HG03175 (cell line): Measurements from ENCODE around the gene HIC2.
"Not testable (repeated sequence)": the region's sequence is repeated elsewhere in the genome, so short reads cannot be mapped to it uniquely, and the experiment has no call there.

ENCODE experiments used
- ATAC-seq: cut with Tn5 transposase; IDR thresholded peaks from one replicate; pipeline ENCODE4 v1.9.1; 2021; ENCODE audit warnings: mild to moderate bottlenecking, moderate library complexity; ENCODE audit not compliant: unreplicated experiment

Gene HIC2

DNA sequence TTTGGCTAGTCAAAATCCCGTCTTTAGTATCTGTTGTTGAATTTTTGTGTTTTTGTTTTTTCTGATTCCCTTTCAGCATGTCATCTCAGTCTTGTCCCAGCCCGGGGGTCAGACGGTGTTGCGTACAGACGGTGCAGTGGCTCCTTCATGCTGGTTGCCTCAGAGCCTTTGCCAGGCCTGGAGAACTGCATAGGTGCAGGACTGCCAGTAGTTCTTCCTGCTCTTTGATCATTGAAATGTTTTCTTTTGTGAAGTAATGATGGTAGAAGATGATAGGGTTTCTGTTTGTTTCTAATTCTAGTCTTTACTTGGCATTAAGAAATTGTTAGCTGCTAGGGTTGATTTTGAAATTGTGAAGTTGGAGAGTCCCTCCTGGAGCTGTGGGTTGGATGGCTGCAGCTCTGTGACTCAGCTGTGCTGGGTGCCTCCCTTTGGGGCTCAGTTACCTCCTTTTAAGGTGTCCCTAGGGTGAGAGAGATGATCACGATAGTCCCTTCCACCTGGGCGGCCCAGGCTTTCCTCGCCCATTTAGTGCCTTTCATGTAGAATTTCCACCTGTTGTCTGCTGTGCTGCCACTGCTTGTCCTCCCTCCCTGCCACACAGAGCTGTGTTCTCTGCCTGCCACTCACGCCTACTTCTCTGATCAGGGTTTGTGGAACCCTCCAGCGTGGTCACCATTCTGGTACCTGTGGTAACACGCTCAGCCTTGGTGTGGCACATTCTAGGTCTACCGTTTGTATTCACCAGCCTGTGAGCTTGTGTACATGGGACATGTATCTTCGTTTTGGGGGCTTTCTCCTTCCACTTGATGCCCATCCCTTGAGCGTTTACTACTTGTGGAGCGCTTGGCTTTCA lies 17.4 kb downstream of the HIC2 start:
- not testable (repeated sequence) for ATAC-seq

DNA sequence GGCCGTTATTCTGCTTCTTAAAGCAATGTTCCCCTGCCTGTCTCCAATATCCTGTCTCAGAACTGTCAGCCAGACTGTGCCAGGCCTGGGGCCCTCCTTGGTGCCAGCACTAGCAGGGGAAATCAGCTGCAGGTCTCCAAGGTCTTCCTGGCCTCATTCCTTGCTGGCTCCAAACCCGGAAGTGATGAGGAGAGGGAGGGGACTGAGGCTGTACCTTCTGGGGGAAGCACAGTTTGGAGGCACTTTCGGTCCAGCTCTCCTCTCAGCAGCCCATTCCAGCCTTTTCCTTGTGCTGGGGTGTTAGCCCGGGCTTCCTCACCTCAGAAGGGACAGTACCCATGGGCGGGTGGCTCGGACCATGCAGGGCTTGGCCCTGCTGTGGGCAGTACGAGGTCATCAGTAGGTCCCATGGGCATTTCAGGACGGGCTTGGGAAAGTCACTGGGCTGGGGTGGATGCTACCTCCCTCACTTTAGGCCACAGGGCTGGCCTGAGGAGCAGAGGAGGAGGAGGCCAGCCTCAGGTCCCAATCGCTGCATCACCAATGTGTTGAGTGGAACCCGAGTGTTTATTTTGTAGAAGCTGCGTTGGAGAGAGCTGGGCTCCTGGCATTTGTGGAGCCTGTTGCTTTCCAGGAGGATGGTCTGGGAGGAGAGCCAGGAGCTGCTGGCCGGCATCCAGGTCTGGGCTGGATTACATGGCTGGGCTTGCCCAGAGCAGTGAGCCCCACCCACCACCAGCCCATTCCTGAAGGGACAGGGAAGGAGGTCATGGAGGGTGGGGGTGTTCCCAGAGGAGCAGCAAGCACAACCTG lies 19.0 kb downstream of the HIC2 start:
- not testable (repeated sequence) for ATAC-seq

DNA sequence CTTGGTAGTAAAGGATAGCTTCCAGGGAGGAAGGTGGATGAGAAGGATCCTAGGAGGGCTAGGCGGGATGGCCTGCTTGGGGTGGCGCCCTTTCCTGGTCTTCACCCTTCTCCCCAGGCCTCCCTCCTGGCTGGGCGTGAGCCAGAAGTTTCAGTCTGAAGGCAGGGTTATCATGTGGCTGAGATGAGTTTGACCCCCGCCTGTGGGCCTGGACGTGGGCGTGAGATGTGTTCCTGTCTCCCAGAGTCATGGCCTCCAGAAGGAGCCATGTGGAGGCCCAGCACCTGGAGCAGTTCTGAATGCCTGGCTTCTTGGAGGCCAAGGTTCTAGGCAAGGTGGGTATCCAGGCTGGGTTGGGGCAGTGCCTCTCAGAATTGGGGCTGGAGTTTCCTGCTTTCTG lies 20.8 kb downstream of the HIC2 start:
- ATAC-seq: not testable (repeated sequence)

DNA sequence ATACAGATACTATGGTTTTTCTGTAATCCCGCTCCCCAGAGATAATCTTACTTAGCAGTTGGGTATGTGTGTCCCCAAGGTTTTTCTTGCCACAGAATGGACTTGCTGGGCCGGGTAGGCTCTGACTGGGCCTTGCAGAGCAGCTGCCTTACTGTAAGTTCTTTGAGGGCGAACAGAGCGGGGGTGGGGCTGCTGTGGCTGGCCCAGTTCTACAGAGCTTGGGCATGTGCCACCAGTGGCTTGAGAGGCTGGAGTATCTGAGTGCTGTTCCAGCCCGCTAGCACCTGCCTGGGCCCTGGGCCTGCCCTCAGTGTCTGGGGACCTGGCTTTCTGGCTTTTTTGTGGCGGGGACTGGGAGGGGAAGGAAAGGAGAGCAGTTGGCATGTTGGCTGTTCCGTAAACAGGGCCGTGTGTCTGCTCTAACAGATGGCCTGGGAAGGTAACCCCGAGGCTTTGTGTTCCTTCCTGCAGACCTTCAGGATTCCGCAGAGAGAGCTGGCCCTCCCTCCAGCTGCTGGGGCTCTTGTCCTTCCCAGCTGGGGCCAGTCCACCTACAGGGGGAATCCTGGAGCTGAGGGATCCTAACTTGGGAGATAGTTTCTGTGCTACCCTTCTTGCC lies 23.0 kb downstream of the HIC2 start:
- ATAC-seq: not testable (repeated sequence)

DNA sequence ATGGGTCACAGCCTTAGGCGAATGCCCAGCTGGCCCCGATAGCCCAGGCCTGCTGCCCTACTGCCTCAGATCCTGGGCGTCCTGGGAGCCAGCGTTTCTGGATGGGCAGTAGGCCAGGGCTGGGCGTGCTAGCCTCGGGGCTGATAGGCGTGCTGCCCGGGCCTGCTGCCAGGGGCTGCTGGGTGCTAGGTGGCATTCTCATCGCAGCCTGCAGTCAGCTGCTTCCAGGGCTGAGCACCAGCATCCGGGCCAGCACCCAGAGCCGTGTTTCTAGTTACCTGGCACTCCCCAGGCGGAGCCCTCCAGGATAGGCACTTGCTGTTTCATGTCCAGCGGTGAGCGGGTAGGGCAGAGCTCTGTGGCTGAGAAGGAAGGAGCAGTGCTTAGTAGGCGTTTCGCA lies 23.5 kb downstream of the HIC2 start:
- ATAC-seq: not testable (repeated sequence)

DNA sequence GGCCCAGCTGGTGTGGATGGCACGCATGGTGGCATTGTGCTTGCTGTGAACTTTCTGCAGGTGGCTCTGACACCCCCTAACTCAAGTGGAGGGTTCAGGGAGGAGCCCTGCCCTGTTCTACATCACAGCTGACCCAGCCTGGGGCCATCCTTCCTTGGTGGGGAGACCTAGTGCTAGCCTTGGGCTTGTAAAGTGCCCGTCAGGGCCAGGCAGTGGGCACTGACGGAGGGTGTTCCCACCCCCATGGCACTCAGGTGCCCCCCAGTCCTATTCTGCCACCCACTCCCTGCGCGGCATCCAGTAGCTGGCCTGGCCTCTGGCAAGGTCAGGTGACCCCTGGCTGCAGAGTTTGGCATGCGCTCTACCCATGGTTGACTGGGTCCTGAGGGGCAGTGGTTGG lies 24.0 kb downstream of the HIC2 start:
- not testable (repeated sequence) for ATAC-seq

DNA sequence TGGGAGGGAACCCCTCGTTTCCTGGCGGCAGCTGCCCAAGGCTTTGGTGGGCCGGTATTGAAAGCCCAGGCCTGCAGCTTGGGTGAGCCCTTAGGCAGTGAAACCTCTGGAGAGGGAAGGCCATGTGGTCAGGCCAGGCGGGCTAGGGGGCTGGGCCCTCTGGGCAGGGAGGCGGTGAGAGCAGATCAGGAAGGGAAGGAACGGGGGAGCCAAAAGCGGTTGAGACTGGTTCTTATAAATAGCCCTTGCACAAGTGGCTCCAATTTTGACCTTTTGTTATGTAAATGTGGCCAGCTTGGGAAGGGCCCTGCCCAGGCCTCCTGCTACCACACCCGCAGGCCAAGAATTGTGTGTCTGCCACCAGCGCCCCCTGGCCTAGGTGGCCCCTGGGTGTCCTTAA lies 25.0 kb downstream of the HIC2 start:
- not testable (repeated sequence) for ATAC-seq

DNA sequence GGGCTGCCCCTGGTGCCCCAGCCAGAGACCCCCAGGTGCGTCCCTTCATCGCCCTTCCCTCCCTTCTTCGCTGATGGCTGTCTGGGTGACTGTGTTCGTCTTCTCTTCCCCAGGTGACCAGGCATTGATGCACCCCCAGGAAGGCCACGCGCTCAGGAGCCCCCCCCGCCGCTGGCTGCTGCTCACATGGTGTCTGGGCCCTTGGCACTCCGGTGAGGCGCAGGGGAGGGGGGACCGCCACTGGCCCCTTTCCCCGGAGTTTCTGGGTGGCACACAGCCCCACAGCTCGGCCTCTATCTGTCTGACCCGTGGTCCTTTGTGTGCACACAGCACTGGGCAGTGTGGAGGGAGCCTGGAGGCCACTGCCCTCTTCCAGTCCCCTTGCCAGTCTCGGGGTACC lies 25.5 kb downstream of the HIC2 start:
- not testable (repeated sequence) for ATAC-seq

DNA sequence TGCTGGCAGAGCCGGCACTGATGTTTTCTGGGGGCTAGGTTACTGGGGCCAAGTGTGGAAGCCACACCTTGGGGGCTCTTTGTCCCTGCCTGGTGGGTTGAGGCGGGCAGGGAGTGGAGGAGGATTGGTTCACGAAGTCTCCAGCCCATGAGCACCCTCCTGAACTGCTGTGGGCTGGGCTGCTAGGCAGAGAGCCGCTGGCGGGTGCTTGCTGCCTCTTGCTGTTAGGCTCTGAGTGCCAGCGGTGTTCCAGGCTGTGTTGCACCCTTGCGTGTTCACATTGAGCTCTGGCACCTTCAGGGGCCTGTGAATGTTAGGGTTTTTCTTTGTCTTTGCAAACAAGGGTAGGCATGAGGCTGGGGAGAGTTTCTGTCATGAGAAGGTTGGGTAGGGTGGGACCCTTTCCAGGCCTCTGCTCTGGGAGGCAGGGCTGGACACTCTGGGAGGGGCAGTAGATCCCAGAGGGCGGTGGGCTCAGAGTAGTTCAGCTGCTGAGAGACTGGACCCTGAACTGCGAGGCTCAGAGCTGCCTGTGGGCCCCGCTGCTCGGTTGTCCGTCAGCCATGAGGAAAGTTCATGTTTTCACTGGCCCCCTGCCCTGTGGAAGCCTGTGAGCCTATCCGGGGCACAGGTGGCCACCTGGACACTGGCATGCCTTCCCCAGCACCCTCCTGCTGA lies 26.0 kb downstream of the HIC2 start:
- no peak for ATAC-seq

DNA sequence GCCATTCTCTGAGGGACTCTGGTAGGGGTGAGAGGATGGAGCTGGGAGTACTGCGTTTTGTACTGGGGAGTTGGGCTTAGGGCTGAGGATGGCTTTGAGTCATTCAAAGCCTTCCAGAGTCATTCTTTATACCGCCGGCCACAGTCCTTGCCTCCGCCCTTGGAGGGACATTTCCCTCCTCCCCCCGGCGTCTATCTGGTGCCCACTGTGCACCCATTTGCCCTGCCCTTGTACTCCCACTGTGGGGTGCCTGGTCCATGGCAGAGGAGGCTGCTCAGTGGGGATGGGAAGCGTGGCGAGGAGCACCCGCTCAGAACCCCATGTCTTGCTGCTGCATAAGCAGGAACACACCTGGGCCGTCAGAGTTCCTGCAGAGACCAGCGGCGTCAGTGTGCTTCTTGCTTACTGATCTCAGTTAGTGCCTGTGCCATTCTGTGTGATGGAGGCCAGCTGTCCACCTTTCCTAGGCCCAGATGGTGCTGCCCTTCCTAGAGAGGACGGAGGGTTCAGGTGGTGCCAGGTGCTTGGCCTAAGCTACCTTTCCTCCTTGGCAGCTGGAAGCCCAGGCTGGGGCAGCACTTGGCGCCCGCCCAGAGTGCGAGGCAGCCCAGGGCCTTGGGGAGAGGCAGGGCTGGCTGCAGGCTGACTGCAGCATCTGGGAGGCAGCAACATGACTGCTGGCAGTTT lies 26.7 kb downstream of the HIC2 start:
- no peak for ATAC-seq

DNA sequence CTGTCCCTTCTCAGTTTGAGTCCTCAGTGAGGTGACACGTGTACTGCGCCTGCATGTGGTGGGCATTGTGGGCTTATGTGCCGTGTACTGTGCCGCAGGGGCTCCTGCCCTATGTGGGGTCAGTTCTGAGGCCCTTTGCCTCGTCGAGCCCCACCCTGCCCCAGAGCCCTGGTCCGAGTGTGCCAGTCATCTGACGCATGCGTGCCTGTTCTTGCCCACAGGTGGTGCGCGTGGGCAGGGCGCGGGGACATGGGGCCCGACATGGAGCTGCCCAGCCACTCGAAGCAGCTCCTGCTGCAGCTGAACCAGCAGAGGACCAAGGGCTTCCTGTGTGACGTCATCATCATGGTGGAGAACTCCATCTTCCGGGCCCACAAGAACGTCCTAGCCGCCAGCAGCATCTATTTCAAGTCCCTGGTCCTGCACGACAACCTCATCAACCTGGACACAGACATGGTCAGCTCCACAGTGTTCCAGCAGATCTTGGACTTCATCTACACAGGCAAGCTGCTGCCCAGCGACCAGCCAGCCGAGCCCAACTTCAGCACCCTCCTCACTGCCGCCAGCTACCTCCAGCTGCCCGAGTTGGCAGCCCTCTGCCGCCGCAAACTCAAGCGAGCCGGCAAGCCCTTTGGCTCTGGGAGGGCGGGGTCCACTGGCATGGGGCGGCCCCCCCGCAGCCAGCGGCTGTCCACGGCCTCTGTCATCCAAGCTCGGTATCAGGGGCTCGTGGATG lies 27.7 kb downstream of the HIC2 start:
- no peak for ATAC-seq

DNA sequence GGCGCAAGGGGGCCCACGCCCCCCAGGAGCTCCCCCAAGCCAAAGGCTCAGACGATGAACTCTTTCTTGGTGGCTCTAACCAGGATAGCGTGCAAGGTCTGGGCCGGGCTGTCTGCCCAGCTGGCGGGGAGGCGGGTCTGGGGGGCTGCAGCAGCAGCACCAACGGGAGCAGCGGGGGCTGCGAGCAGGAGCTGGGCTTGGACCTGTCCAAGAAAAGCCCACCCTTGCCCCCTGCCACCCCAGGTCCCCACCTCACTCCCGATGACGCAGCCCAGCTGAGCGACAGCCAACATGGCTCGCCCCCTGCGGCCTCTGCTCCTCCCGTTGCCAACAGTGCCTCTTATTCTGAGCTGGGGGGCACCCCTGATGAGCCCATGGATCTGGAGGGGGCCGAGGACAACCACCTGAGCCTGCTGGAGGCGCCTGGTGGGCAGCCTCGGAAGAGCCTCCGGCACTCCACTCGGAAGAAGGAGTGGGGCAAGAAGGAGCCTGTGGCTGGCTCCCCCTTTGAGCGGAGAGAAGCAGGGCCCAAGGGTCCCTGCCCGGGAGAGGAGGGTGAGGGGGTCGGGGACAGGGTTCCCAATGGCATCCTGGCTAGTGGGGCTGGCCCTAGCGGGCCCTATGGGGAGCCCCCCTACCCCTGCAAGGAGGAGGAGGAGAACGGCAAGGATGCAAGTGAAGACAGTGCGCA lies 28.4 kb downstream of the HIC2 start:
- ATAC-seq: no peak

DNA sequence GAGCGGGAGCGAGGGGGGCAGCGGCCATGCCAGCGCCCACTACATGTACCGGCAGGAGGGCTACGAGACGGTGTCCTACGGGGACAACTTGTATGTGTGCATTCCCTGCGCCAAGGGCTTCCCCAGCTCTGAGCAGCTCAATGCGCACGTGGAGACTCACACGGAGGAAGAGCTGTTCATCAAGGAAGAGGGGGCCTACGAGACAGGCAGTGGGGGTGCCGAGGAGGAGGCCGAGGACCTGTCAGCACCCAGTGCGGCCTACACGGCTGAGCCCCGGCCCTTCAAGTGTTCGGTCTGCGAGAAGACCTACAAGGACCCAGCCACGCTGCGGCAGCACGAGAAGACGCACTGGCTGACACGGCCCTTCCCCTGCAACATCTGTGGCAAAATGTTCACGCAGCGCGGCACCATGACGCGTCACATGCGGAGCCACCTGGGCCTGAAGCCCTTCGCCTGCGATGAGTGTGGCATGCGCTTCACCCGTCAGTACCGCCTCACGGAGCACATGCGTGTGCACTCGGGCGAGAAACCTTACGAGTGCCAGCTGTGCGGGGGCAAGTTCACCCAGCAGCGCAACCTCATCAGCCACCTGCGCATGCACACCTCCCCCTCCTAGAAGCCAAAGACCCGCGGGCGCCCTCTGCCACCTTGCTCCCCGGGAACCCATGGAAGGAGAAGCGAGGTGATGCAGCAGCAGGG lies 29.1 kb downstream of the HIC2 start:
- ATAC-seq: no peak

DNA sequence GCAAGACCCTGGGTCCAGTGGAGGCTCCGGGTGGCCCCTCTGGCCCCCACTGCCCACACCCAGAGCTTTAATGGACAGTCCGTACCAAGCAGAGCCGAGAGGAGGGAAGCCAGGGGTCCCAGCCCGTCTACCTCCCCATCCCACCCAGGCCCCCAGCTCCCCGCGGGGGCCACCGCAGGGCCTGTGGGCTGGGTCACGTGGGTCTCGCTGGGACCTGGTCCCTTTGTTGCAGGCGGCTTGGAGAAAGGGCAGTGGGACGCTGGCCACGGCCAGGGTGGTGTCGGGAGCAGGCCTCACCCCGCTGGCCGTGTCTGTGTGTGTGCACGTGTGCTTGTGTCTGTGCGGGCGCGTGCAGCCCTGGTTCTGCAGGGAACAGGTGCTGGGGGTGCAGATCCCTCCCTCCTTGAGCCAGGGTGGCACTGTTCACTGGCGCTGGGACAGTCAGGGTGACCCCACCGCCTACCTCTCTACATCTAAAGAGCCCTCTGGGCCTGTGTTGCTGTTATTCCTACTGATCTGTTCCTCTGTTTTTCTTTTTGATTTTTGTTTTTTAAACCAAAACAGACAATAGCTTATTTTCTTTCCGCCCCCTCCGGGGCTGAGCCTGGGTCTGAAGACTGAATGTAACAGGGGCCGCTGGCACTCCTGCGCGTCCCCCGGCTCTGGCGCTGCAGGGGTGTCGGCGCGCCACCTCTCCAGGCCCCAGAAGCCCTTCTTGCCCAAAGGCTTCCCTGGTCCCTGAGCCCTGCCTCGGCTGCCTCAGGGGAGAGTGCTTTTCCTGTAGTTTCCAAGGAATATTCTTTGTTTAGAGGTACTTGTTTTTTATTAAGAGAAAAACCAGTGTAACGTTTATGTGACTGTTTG lies 29.9 kb downstream of the HIC2 start:
- ATAC-seq: no peak

DNA sequence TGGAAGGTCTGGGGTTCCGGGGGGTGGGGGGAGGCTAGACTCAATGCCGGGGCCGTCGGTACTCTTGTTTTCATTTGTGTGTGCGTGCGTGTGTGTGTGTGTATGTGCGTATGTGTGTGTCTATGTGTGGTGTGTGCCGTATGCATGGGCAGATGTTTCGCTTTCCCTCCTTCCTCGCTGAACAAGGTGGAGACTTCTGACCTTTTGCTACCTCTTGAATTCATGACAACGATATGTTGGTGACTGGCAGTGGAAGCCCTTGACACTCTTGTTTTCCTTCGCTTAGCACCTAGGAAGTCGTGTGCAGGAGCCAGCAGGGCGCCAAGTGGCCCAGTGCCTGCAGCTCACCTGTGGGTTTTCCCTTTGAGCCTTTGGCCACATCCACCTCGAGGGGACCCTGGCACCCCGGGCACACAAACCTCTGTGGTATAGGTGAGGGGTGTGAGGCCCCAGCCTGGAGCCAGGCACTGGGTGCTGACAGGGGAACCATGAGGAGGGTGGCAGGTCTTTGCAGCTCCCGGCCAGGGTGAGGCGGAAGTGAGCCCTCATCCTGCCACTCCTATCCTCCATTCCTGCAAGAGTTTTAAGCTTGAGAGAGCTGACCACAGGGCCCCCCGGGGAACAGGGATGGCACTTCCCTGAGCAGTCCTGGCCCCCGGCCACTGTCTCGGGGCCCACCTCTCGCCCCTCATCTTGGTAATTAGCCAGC lies 30.7 kb downstream of the HIC2 start:
- no peak for ATAC-seq

DNA sequence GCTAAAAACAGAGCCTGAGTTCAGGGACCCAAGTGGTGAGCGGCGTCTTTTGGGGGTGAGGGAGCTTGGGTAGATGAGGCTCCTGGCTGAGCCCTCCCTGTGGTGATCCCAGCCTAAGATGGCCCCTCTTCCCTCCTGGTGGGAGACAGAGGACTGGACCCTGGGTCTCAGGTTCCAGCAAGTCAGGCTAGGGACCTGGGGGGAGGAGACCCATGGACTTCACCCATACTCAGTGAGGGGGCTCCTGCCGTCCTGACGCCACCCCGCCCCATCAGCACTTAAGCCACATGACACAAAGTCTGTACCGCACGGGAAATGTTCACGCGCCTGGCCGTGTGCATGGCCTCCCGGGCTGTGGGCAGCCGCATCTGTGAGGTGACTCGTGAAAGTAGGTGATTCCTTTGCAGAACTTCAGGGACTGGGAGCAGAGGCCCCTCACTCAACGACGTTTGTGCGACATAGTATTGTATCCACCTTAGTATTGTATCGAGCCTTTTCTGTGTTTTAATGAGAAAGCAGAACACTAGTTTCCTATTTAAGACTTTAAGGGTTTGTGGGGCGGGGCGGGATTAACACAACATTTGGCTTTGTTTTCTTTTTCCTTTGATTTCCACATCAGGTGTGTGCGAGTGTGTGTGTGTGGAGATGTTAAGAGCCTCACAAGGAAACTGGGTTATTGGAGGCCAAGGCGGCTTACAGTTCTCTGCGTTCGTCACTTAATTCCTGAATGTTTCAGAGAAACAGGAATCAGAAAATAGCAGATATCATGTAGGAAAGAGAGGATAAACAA lies 31.7 kb downstream of the HIC2 start:
- ATAC-seq: no peak
